NK-92 (cell line): ENCODE data around the gene GNAS.

Experiments used
- DNase-seq: peaks from one replicate; lab custom pipeline; 2025; ENCODE audit not compliant: unreplicated experiment; lab: John Stamatoyannopoulos, UW

Gene GNAS

DNA sequence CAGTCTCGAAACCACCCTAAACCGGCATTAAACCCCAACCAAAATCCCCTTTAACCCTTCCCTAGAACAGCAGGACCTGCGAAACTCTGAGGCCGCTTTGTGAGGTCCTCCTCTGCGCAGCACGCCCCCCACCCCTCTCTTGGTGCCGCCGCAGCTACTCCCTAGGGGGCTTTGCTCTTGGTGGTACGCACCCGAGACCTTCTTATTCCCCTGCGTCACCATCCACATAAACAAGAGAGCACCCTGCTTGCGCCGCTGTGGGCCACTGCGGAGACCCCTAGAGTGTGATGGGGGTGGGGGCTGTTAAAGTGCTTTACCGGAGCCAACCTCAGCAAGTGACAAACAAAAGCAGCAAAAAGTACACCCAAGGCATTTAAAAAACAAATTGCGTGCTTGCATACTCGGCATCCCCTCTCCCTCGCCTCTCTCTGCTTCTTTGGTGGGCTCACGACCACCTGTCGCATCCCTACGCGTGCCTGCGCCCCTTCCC, 502 bp upstream of the GNAS start:
- no peak for DNase-seq

DNA sequence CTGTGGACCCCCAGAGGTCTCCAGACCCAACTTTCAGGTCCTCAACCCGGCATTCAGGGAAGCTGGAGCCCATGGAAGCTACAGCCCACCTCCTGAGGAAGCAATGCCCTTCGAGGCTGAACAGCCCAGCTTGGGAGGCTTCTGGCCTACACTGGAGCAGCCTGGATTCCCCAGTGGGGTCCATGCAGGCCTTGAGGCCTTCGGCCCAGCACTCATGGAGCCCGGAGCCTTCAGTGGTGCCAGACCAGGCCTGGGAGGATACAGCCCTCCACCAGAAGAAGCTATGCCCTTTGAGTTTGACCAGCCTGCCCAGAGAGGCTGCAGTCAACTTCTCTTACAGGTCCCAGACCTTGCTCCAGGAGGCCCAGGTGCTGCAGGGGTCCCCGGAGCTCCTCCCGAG, 950 bp downstream of the GNAS start:
- DNase-seq = no peak

DNA sequence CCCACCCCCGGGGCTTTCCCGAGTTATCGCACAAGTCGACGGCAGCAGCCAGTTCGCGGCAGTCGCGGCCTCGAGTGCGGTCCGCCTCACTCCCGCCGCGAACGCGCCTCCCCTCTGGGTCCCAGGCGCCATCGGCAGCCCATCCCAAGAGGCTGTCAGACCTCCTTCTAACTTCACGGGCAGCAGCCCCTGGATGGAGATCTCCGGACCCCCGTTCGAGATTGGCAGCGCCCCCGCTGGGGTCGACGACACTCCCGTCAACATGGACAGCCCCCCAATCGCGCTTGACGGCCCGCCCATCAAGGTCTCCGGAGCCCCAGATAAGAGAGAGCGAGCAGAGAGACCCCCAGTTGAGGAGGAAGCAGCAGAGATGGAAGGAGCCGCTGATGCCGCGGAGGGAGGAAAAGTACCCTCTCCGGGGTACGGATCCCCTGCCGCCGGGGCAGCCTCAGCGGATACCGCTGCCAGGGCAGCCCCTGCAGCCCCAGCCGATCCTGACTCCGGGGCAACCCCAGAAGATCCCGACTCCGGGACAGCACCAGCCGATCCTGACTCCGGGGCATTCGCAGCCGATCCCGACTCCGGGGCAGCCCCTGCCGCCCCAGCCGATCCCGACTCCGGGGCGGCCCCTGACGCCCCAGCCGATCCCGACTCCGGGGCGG, 1.6 kb downstream of the GNAS start:
- DNase-seq = no peak

DNA sequence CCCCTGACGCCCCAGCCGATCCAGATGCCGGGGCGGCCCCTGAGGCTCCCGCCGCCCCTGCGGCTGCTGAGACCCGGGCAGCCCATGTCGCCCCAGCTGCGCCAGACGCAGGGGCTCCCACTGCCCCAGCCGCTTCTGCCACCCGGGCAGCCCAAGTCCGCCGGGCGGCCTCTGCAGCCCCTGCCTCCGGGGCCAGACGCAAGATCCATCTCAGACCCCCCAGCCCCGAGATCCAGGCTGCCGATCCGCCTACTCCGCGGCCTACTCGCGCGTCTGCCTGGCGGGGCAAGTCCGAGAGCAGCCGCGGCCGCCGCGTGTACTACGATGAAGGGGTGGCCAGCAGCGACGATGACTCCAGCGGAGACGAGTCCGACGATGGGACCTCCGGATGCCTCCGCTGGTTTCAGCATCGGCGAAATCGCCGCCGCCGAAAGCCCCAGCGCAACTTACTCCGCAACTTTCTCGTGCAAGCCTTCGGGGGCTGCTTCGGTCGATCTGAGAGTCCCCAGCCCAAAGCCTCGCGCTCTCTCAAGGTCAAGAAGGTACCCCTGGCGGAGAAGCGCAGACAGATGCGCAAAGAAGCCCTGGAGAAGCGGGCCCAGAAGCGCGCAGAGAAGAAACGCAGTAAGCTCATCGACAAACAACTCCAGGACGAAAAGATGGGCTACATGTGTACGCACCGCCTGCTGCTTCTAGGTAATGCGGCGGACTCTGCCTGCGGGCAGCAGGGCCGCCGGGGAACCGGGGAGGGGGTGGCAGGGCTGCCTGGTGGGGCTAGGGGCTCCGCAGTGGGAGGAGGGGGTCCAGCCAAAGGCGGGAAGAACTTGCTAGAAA, 2.3 kb downstream of the GNAS start:
- no peak for DNase-seq

DNA sequence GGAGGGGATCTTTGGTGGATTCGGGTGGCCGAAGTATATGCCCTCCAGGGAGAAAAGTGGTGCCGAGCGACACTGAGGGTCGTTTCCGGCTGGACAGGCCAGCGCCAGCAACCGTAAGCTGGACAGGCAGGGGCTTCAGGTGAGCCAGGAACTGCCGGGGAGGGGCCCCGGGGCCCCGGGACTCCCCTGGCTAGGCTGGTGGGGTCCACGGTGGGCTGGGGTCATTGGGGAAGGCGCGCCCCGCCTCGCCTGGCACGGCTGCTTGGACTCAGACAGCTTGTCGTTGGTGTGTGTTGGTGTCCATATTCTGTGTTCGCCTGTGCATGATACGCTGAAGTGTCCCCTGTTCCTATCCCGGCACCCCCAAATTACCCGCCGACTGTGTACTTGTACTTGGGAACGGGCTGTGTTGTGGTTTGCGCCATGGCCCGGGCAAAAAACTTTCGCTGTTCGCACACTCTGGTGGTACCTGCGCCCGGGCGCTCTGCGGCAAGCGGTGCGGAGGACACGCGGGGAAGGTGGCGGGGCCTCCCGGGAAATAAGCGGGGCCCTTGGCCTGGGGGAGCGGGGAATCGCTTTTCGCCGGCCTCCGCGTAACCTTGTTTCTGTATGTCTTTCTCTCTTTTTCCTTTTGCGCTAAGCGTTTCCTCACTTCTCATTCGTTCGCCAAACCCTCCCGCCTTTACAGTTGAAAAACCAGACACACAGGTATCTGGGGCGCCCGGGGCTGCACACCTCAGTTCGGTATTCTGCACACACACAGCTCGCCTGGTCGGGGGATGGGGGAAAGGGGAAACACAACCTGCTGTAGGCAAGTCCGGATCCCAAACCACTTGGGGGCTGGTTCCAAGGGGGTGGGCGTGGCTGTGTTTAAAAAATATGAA, 3.2 kb downstream of the GNAS start:
- DNase-seq = no peak

GRCh38 chr20:58863044-58863790, 10.7 kb downstream of the GNAS start:
- no peak for DNase-seq

DNA sequence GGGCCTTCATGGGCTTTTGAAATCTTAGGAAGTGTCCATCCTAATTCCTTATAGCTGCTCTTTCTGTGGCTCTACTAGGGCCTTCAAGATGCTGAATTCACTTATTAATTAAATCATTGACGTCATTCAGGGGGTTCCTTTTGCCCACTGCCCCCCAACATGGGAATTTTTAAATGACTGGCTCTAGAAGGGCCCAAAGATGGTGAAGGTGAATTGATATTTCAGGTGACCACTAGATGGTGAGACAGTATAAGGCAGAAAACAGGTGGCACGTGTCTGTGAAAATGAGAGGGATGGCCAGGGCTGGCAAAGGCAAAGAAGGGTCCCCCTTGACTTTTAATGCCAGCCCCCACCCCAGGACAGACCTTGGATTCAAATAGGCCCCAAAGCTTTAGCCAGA, 11.8 kb downstream of the GNAS start:
- DNase-seq = no peak

DNA sequence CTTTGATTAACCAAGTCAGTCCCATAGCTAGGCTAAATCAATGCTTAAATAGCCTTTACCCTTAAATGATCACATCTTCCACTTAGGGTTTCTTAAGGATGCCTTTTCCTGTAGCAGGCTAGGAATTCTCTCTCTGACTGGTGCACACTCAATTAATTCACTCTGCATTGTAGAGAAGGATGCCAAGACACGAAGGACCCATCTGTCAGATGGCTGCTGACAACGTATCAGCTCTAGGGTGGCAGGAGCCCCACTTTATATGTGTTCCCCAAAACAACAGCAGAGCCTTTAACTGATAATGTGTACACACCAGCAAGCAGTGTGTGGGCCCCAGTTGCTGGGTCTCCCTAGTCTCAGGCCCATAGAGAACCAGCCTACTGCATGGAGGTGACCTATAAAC, 13.3 kb downstream of the GNAS start:
- no peak for DNase-seq

DNA sequence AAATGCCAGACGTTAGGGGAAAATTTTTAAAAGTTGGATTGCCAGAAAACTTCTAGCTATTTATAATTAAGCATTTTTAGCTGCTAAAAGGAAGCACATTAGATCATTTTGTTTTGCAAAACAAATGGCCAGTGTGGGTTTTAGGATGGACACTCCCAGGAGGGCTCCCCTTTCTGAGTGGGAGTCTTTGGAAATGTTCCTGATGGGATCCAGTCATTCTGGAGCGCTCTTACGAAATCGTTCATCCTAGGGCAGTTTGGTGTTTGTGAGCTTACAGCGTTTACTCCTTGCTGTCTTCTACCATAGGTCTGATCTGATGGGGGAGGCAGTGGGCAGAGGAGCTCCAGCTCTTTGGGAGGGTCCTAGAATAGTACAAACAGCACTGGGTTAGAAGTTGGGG, 14.7 kb downstream of the GNAS start:
- no peak for DNase-seq

- DNase-seq = no peak
Measured at GRCh38 chr20:58868795-58869194, 16.3 kb downstream of the GNAS start.

DNA sequence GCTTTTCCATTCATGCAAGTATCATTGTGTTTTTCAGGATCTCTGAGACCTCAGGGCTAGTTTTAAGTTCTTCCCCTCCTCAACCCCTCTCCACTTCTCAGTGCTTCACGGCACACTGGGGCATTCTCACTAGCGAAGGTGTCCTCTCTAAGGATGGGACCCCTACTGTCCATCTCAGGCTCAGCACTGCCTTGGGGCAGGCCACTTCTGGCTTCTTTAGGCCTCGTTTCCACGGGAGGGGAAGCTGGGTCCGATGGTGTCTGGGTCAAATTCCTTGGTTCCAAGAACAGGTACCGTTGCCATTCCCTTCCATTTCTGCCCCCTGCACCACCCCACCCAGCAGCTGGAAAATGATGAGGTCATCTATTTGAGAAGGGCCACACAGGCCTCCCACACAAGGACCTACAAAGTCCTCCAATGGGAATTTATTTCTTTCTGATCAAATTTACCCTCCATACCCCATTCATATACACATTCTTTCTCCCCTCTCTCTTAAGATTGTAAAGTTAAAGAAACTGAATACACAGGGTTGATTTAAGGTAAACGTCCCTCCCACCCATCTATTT, 17.2 kb downstream of the GNAS start:
- no peak for DNase-seq

- DNase-seq = no peak
Measured at GRCh38 chr20:58870293-58871014, 17.9 kb downstream of the GNAS start.

GRCh38 chr20:58871533-58872102, 19.1 kb downstream of the GNAS start:
- no peak for DNase-seq

DNA sequence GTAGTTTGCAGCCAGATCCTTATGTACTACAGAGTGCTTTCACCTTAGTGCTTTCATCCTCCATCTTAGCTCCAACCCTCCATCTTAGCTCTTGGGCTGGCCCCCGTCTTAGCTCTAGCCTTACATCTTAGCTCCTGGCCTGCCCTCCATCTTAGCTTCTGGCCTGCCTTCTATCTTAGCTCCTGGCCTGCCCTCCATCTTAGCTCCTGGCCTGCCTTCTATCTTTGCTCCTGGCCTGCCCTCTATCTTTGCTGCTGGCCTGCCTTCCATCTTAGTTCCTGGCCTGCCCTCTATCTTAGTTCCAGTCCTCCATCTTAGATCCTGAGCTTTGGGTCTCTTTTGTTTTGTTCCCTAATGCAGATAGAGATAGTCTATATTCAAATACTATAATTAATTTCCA, 22.0 kb downstream of the GNAS start:
- DNase-seq = no peak

GRCh38 chr20:58875111-58875510, 22.6 kb downstream of the GNAS start:
- DNase-seq = no peak

GRCh38 chr20:58875541-58876134, 23.1 kb downstream of the GNAS start:
- no peak for DNase-seq

DNA sequence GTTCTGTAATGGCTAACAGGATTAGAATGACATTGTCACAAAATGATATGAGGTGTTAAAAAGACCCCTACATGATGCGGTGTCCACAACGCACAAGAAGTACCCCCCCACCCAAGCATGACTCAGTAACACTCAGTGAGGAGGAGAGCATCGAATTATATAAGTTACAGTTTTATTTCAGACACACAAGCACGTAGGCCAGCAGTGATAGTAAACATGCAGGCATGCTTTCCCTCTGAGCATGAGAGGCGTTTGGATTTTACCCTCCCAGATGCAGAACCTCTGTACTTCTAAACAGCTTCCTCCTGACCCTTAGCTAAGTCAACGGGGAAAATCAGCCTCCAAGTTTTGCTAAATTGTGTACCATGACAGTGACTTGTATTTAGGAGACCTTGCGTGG, 23.9 kb downstream of the GNAS start:
- DNase-seq = no peak

GRCh38 chr20:58877050-58877975, 24.8 kb downstream of the GNAS start:
- DNase-seq = no peak
